Keratinocyte (primary cell): ENCODE results near the gene DGKI. TPM values are rescaled to one million over a fixed set of nuclear protein-coding genes. Genes with fewer than 3 reads are reported as not detected.

ENCODE experiments used
- DNase-seq: peaks from one replicate; pipeline ENCODE4 v3.0.0-alpha.2; 2011; ENCODE audit warnings: low read depth, missing footprints, low spot score
- FAIRE-seq: peaks from 2 replicates; lab custom pipeline; 2011; peaks lifted over from hg19 to GRCh38; lab: Jason Lieb, UNC
- H2AFZ ChIP-seq: 2 replicates; pipeline ENCODE4 v1.6.0; 2012; ENCODE audit warnings: low read length, control low read depth, inconsistent platforms; ENCODE audit not compliant: control insufficient read depth
- H3K27ac ChIP-seq: 2 replicates; pipeline ENCODE4 v1.5.1; 2011; ENCODE audit warnings: low read length; ENCODE audit not compliant: control insufficient read depth, insufficient read depth
- H3K27me3 ChIP-seq: 3 replicates; pipeline ENCODE4 v1.6.0; 2011; ENCODE audit warnings: low read length; ENCODE audit not compliant: control insufficient read depth, insufficient read depth; ENCODE audit errors: extremely low read depth
- H3K36me3 ChIP-seq, 2 experiments: 2 replicates in 1 of 2; 3 replicates in 1 of 2; pipeline ENCODE4 v1.5.1; 2011; ENCODE audit warnings: low read length in 2 of 2, mild to moderate bottlenecking in 1 of 2; ENCODE audit not compliant: control insufficient read depth in 2 of 2, insufficient read depth in 2 of 2; ENCODE audit errors: extremely low read depth in 1 of 2
- H3K4me1 ChIP-seq: 3 replicates; pipeline ENCODE4 v1.5.1; 2011; ENCODE audit warnings: low read length; ENCODE audit not compliant: control insufficient read depth, insufficient read depth; ENCODE audit errors: extremely low read depth
- H3K4me2 ChIP-seq: 3 replicates; pipeline ENCODE4 v1.6.0; 2011; ENCODE audit warnings: low read depth, low read length; ENCODE audit not compliant: control insufficient read depth, insufficient read depth; ENCODE audit errors: extremely low read depth
- H3K4me3 ChIP-seq, 3 experiments: fragments of 200-600 bp in 1 of 3; sonication (generic) in 1 of 3; 2 replicates in 2 of 3; 3 replicates in 1 of 3; pipeline ENCODE4 v1.5.1; 2011 to 2016; ENCODE audit warnings: low read length in 3 of 3, mild to moderate bottlenecking in 3 of 3, control low read depth in 2 of 3, inconsistent platforms in 1 of 3, low read depth in 1 of 3, mixed read lengths in 1 of 3, mixed run types in 1 of 3, moderate library complexity in 1 of 3; ENCODE audit not compliant: control insufficient read depth in 2 of 3, insufficient read depth in 2 of 3; ENCODE audit errors: extremely low read depth in 1 of 3
- H3K79me2 ChIP-seq: 2 replicates; pipeline ENCODE4 v1.6.0; 2012; ENCODE audit warnings: low read length; ENCODE audit not compliant: control insufficient read depth, insufficient read depth
- H3K9ac ChIP-seq: 3 replicates; pipeline ENCODE4 v1.6.0; 2011; ENCODE audit warnings: low read length; ENCODE audit not compliant: control insufficient read depth, insufficient read depth; ENCODE audit errors: extremely low read depth
- H3K9me1 ChIP-seq: 3 replicates; pipeline ENCODE4 v1.6.0; 2011; ENCODE audit warnings: low read length; ENCODE audit not compliant: control insufficient read depth, insufficient read depth; ENCODE audit errors: extremely low read depth
- H3K9me3 ChIP-seq: 2 replicates; pipeline ENCODE4 v1.5.1; 2012; ENCODE audit warnings: low read depth, low read length; ENCODE audit not compliant: control insufficient read depth
- H4K20me1 ChIP-seq: 3 replicates; pipeline ENCODE4 v1.6.0; 2011; ENCODE audit warnings: low read length; ENCODE audit not compliant: control insufficient read depth, insufficient read depth; ENCODE audit errors: extremely low read depth
- CTCF ChIP-seq, 3 experiments: IDR thresholded peaks in 1 of 3; conservative IDR thresholded peaks in 1 of 3; optimal IDR thresholded peaks in 1 of 3; 2 replicates in 2 of 3; 3 replicates in 1 of 3; pipeline versions ENCODE3 to v1.5.1; 2011; ENCODE audit warnings: low read length in 3 of 3, mild to moderate bottlenecking in 3 of 3, moderate library complexity in 2 of 3, control low read depth in 1 of 3, inconsistent platforms in 1 of 3; ENCODE audit not compliant: insufficient read depth in 2 of 3; ENCODE audit errors: extremely low read depth in 1 of 3
- EZH2 ChIP-seq: IDR thresholded peaks from one replicate; pipeline ENCODE4 v1.6.1; 2012; ENCODE audit warnings: inconsistent platforms, mild to moderate bottlenecking, low read length, moderate library complexity
- dilution Hi-C: fragments of 300-500 bp; cut with MboI; formaldehyde crosslinking; loops from one replicate; pipeline ENCODE4 v1.7.0; 2020; ENCODE audit warnings: low sequenced_read_pairs; ENCODE audit not compliant: extremely low pct_ligation_motif_present
- polyA plus RNA-seq, 5 experiments: library from polyadenylated mRNA; depleted of rRNA in 3 of 5; stranded (reverse) in 3 of 5; stranded (forward) in 1 of 5; unstranded in 1 of 5; fragments of >200 nt; gene quantifications; 1 replicate in 1 of 5; 2 replicates in 3 of 5; 3 replicates in 1 of 5; pipeline versions ENCODE4 v1.2.1 to v1.2.3, GENCODE V29; 2011 to 2012; ENCODE audit warnings: missing spikeins in 2 of 5, low read depth in 1 of 5, low replicate concordance in 1 of 5

DGKI gene
- polyA plus RNA-seq, 1 donor (not counting 4 experiments of a cell fraction or from before 2014, with no cell fraction given): 0.14 TPM

GRCh38 chr7:137625197-137625596, 221.6 kb downstream of the DGKI start:
- FAIRE-seq: no peak

GRCh38 chr7:137619181-137619580, 227.6 kb downstream of the DGKI start:
- dilution Hi-C loops: no loop called here

More at GRCh38 chr7:137625197-137625596, 221.6 kb downstream of the DGKI start:
- no peaks in the 10 kb centered on the region for H3K4me1 ChIP-seq
- no peaks in the 10 kb centered on the region for H4K20me1 ChIP-seq
- H3K4me2 ChIP-seq: no peak overlapping the region
- no peak overlapping the region for H3K9ac ChIP-seq
- no peaks in the 10 kb centered on the region for H3K79me2 ChIP-seq
- H3K9me1 ChIP-seq: no peaks in the 10 kb centered on the region
- TF ChIP-seq EZH2: no peak
- no peak for TF ChIP-seq CTCF (optimal IDR thresholded peaks at IDR 0.05 in 1 of 3, IDR thresholded peaks at IDR 0.05 in 1 of 3, conservative IDR thresholded peaks at IDR 0.05 in 1 of 3; ENCODE audit: extremely low read depth in 1 of 3, insufficient read depth in 2 of 3, low read length in 3 of 3)
- dilution Hi-C loops: no loop called here
- H3K36me3 ChIP-seq: no peaks in the 10 kb centered on the region
- H3K27ac ChIP-seq: no peak overlapping the region
- H2AFZ ChIP-seq: no peak overlapping the region
- no peak for DNase-seq
- no peak overlapping the region for H3K4me3 ChIP-seq
- peaks cover 2% of the 10 kb centered on the region for H3K27me3 ChIP-seq
- H3K9me3 ChIP-seq: no peaks in the 10 kb centered on the region

More at GRCh38 chr7:137619181-137619580, 227.6 kb downstream of the DGKI start:
- H3K27me3 ChIP-seq: no peaks in the 10 kb centered on the region
- H3K4me3 ChIP-seq: no peak overlapping the region
- H3K9ac ChIP-seq: no peak overlapping the region
- no peak overlapping the region for H2AFZ ChIP-seq
- TF ChIP-seq EZH2: no peak
- no peak for TF ChIP-seq CTCF (optimal IDR thresholded peaks at IDR 0.05 in 1 of 3, IDR thresholded peaks at IDR 0.05 in 1 of 3, conservative IDR thresholded peaks at IDR 0.05 in 1 of 3; ENCODE audit: extremely low read depth in 1 of 3, insufficient read depth in 2 of 3, low read length in 3 of 3)
- no peaks in the 10 kb centered on the region for H3K36me3 ChIP-seq
- H3K9me3 ChIP-seq: no peaks in the 10 kb centered on the region
- no peak overlapping the region for H3K27ac ChIP-seq
- H3K9me1 ChIP-seq: no peaks in the 10 kb centered on the region
- FAIRE-seq: no peak
- DNase-seq: no peak
- H4K20me1 ChIP-seq: no peaks in the 10 kb centered on the region
- H3K4me2 ChIP-seq: no peak overlapping the region
- no peaks in the 10 kb centered on the region for H3K79me2 ChIP-seq
- H3K4me1 ChIP-seq: no peaks in the 10 kb centered on the region
